Caco-2 (cell line): ENCODE measurements around the gene AMBRA1. TPM values are rescaled to one million over a fixed set of nuclear protein-coding genes. Genes with fewer than 3 reads are reported as not detected.

ENCODE experiments used
- BruUV-seq: library from RNA; stranded (reverse); fragments of 400-500 nt; replicated peaks from 2 replicates; lab custom pipeline; 2021; lab: Mats Ljungman, UMichigan
- CTCF ChIA-PET: fragments of 300-600 bp; sonication (Branson Sonifier 250); formaldehyde crosslinking; loops from one replicate; lab custom pipeline; 2022; ENCODE audit warnings: antibody characterized with exemption; lab: Charles Lee
- POLR2A ChIA-PET: fragments of 300-600 bp; sonication (Branson Sonifier 250); formaldehyde crosslinking; loops from one replicate; lab custom pipeline; 2022; ENCODE audit warnings: antibody characterized with exemption; lab: Charles Lee
- DNase-seq, 2 experiments: peaks; one replicate each; pipeline versions ENCODE4 v3.0.0 to v3.0.0-alpha.2; 2020 to 2022
- H3K27me3 ChIP-seq: replicated peaks from 2 replicates; pipeline ENCODE4 v1.6.0; 2011; ENCODE audit warnings: low read length; ENCODE audit not compliant: control insufficient read depth, insufficient read depth
- H3K36me3 ChIP-seq: 2 replicates; pipeline ENCODE4 v1.5.1; 2011; ENCODE audit warnings: low read length; ENCODE audit not compliant: control insufficient read depth, insufficient read depth
- H3K4me1 ChIP-seq: fragments of 250-450 bp; sonication (Bioruptor Pico); 2 replicates; pipeline ENCODE4 v1.5.1; 2020; ENCODE audit warnings: mild to moderate bottlenecking
- H3K4me3 ChIP-seq: 2 replicates; pipeline ENCODE4 v1.5.1; 2011; ENCODE audit warnings: low read depth, mild to moderate bottlenecking, control low read depth, low read length
- H3K9me3 ChIP-seq: fragments of 250-450 bp; sonication (Bioruptor Pico); 2 replicates; pipeline ENCODE4 v1.5.1; 2020; ENCODE audit warnings: mild to moderate bottlenecking, moderate library complexity
- H3K27ac Mint-ChIP-seq: one replicate; pipeline ENCODE4 v1.8.0; 2022; ENCODE audit warnings: mixed read lengths; ENCODE audit not compliant: unreplicated experiment
- H3K27me3 Mint-ChIP-seq: one replicate; pipeline ENCODE4 v1.8.0; 2022; ENCODE audit warnings: mixed read lengths; ENCODE audit not compliant: insufficient read depth, unreplicated experiment
- H3K36me3 Mint-ChIP-seq: one replicate; pipeline ENCODE4 v1.8.0; 2022; ENCODE audit warnings: mild to moderate bottlenecking, mixed read lengths; ENCODE audit not compliant: insufficient read depth, unreplicated experiment
- H3K4me1 Mint-ChIP-seq: one replicate; pipeline ENCODE4 v1.8.0; 2022; ENCODE audit warnings: low read depth, mixed read lengths; ENCODE audit not compliant: unreplicated experiment
- H3K4me3 Mint-ChIP-seq: one replicate; pipeline ENCODE4 v1.8.0; 2022; ENCODE audit warnings: mild to moderate bottlenecking, moderate library complexity, mixed read lengths; ENCODE audit not compliant: unreplicated experiment
- H3K9me3 Mint-ChIP-seq: one replicate; pipeline ENCODE4 v1.8.0; 2022; ENCODE audit warnings: mixed read lengths; ENCODE audit not compliant: unreplicated experiment
- CTCF ChIP-seq, 2 experiments: fragments of 200-600 bp in 1 of 2; IDR thresholded peaks; 1 replicate in 1 of 2; 2 replicates in 1 of 2; pipeline versions ENCODE4 v1.5.1 to v1.8.0; 2011 to 2022; ENCODE audit warnings: antibody characterized with exemption in 1 of 2, control low read depth in 1 of 2, inconsistent platforms in 1 of 2, low read depth in 1 of 2, low read length in 1 of 2, mild to moderate bottlenecking in 1 of 2, moderate library complexity in 1 of 2; ENCODE audit not compliant: insufficient read depth in 1 of 2, severe bottlenecking in 1 of 2, unreplicated experiment in 1 of 2
- intact Hi-C: fragments of 100-400 bp; cut with micrococcal nuclease; formaldehyde crosslinking; loops from one replicate; pipeline ENCODE4 v1.10.0; 2022; ENCODE audit not compliant: unreplicated experiment
- total RNA-seq: library from RNA; stranded (reverse); gene quantifications from 2 replicates; pipeline ENCODE4 v1.2.3, GENCODE V29; 2022

AMBRA1 gene
- total RNA-seq, 1 experiment from 2014 or later, result 48.1 TPM

- Histone ChIP-seq H3K9me3 (no peaks in the 10 kb centered on the region), H3K36me3 (no peaks in the 10 kb centered on the region), H3K4me3 (no peak overlapping the region), H3K4me1 (peaks cover 10% of the 10 kb centered on the region; the same call in 1 of the 2 replicates), H3K27me3 (no peaks in the 10 kb centered on the region)
- TF ChIP-seq CTCF (IDR thresholded peaks at IDR 0.05; ENCODE audit: insufficient read depth in 1 of 2, low read depth in 1 of 2, low read length in 1 of 2, severe bottlenecking in 1 of 2, unreplicated experiment in 1 of 2), result no peak
- ChIA-PET POLR2A (no interaction called here), CTCF (no interaction called here)
- peaks cover 17% of the 10 kb centered on the region for H3K36me3 Mint-ChIP-seq
- H3K27ac Mint-ChIP-seq, result no peak overlapping the region
- no peaks in the 10 kb centered on the region for H3K27me3 Mint-ChIP-seq
- DNase-seq, result no peak
- H3K4me3 Mint-ChIP-seq, result no peak overlapping the region
- peaks cover 22% of the 10 kb centered on the region for H3K4me1 Mint-ChIP-seq
- intact Hi-C loops, result no loop called here
- H3K9me3 Mint-ChIP-seq, result no peaks in the 10 kb centered on the region
- BruUV-seq, result no TSS peak
Measured at GRCh38 chr11:46535688-46536087, 58.1 kb downstream of the AMBRA1 start.

- Mint-ChIP-seq H3K4me3 (no peak overlapping the region), H3K4me1 (peaks cover 22% of the 10 kb centered on the region), H3K36me3 (peaks cover 25% of the 10 kb centered on the region), H3K27me3 (no peaks in the 10 kb centered on the region), H3K9me3 (no peaks in the 10 kb centered on the region), H3K27ac (no peak overlapping the region)
- intact Hi-C loops, result no loop called here
- Histone ChIP-seq H3K36me3 (no peaks in the 10 kb centered on the region), H3K9me3 (no peaks in the 10 kb centered on the region), H3K27me3 (no peaks in the 10 kb centered on the region), H3K4me1 (peaks cover 10% of the 10 kb centered on the region; the same call in 1 of the 2 replicates), H3K4me3 (no peak overlapping the region)
- ChIA-PET POLR2A (no interaction called here), CTCF (no interaction called here)
- TF ChIP-seq CTCF (IDR thresholded peaks at IDR 0.05; ENCODE audit: insufficient read depth in 1 of 2, low read depth in 1 of 2, low read length in 1 of 2, severe bottlenecking in 1 of 2, unreplicated experiment in 1 of 2), result no peak
- no TSS peak for BruUV-seq
- DNase-seq, result no peak
Measured at GRCh38 chr11:46534711-46535110, 59.1 kb downstream of the AMBRA1 start.

- TF ChIP-seq CTCF (IDR thresholded peaks at IDR 0.05; ENCODE audit: insufficient read depth in 1 of 2, low read depth in 1 of 2, low read length in 1 of 2, severe bottlenecking in 1 of 2, unreplicated experiment in 1 of 2), result no peak
- no TSS peak for BruUV-seq
- Mint-ChIP-seq H3K36me3 (peaks cover 33% of the 10 kb centered on the region), H3K27me3 (no peaks in the 10 kb centered on the region), H3K27ac (no peak overlapping the region), H3K9me3 (no peaks in the 10 kb centered on the region), H3K4me3 (no peak overlapping the region), H3K4me1 (peaks cover 22% of the 10 kb centered on the region)
- ChIA-PET CTCF (interaction anchor here (0.5 to 1.1 kb wide), 2 partner anchors 44 to 73 kb away, joined by 3 to 5 read pairs; no protein-coding TSS in a partner anchor), POLR2A (no interaction called here)
- peaks cover 10% of the 10 kb centered on the region; the same call in 1 of the 2 replicates for H3K4me1 ChIP-seq
- H3K27me3 ChIP-seq, result no peaks in the 10 kb centered on the region
- H3K9me3 ChIP-seq, result no peaks in the 10 kb centered on the region
- no peak overlapping the region for H3K4me3 ChIP-seq
- DNase-seq, result no peak
- intact Hi-C loops, result no loop called here
- peaks cover 1% of the 10 kb centered on the region; the same call in 1 of the 2 replicates for H3K36me3 ChIP-seq
Measured at GRCh38 chr11:46533396-46534100, 60.3 kb downstream of the AMBRA1 start.
